ENCODE measurements around the gene NUDC. TPM values are rescaled to one million over a fixed set of nuclear protein-coding genes. Genes with fewer than 3 reads are reported as not detected.

Gene NUDC
- total and polyA plus RNA-seq, 2 of the 13 experiments (the other 11 are each of a cell fraction or from before 2014, with no cell fraction given), result 34.7 to 104 TPM

- TF ChIP-seq, protein P1, sequence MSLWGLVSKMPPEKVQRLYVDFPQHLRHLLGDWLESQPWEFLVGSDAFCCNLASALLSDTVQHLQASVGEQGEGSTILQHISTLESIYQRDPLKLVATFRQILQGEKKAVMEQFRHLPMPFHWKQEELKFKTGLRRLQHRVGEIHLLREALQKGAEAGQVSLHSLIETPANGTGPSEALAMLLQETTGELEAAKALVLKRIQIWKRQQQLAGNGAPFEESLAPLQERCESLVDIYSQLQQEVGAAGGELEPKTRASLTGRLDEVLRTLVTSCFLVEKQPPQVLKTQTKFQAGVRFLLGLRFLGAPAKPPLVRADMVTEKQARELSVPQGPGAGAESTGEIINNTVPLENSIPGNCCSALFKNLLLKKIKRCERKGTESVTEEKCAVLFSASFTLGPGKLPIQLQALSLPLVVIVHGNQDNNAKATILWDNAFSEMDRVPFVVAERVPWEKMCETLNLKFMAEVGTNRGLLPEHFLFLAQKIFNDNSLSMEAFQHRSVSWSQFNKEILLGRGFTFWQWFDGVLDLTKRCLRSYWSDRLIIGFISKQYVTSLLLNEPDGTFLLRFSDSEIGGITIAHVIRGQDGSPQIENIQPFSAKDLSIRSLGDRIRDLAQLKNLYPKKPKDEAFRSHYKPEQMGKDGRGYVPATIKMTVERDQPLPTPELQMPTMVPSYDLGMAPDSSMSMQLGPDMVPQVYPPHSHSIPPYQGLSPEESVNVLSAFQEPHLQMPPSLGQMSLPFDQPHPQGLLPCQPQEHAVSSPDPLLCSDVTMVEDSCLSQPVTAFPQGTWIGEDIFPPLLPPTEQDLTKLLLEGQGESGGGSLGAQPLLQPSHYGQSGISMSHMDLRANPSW (CRISPR knock-in tag; IDR thresholded peaks at IDR 0.05; ENCODE audit: borderline replicate concordance), result peak; percentile 99
- TF ChIP-seq STAG1 (CRISPR knock-in tag; IDR thresholded peaks at IDR 0.05) (peak; percentile 40), ZBTB8A (CRISPR knock-in tag; IDR thresholded peaks at IDR 0.05; ENCODE audit: borderline replicate concordance, low read depth) (no peak), HDAC2 (CRISPR knock-in tag; IDR thresholded peaks at IDR 0.05) (peak; percentile 94), ZNF431 (CRISPR knock-in tag; IDR thresholded peaks at IDR 0.05; ENCODE audit: borderline replicate concordance, low read depth) (peak; percentile 93), ZNF564 (CRISPR knock-in tag; IDR thresholded peaks at IDR 0.05) (peak; percentile 93; the same call in 1 of the 2 replicates), ELF4 (CRISPR knock-in tag; IDR thresholded peaks at IDR 0.05; ENCODE audit: borderline replicate concordance) (no peak), RFX5 (IDR thresholded peaks at IDR 0.05; ENCODE audit: low read depth, low read length) (no peak; the same call in 1 of the 2 replicates), RAD51 (IDR thresholded peaks at IDR 0.05; ENCODE audit: borderline replicate concordance) (peak; percentile 35; the same call in 1 of the 2 replicates), ATAD3A (CRISPR knock-in tag; IDR thresholded peaks at IDR 0.05) (no peak), HNF4A (CRISPR knock-in tag; IDR thresholded peaks at IDR 0.05) (peak; percentile 97), ZFP90 (CRISPR knock-in tag; IDR thresholded peaks at IDR 0.05; ENCODE audit: borderline replicate concordance) (peak; percentile 85), ZNF558 (CRISPR knock-in tag; IDR thresholded peaks at IDR 0.05; ENCODE audit: borderline replicate concordance) (peak; percentile 47; the same call in 1 of the 2 replicates), ZNF644 (CRISPR knock-in tag; IDR thresholded peaks at IDR 0.05; ENCODE audit: low read depth) (peak; percentile 70; the same call in 1 of the 2 replicates), CCAR2 (optimal IDR thresholded peaks at IDR 0.05; ENCODE audit: low read depth, low read length) (peak; percentile 85), ZNF264 (CRISPR knock-in tag; IDR thresholded peaks at IDR 0.05) (peak; percentile 60; the same call in 1 of the 2 replicates), CBFB (CRISPR knock-in tag; IDR thresholded peaks at IDR 0.05) (peak; percentile 67; the same call in 1 of the 2 replicates), ZNF737 (CRISPR knock-in tag; IDR thresholded peaks at IDR 0.05; ENCODE audit: borderline replicate concordance) (no peak; the same call in 1 of the 2 replicates), KMT2A (CRISPR knock-in tag; IDR thresholded peaks at IDR 0.05) (no peak; the same call in 1 of the 2 replicates), ZFP36L2 (CRISPR knock-in tag; IDR thresholded peaks at IDR 0.05) (0 out of 2 replicates have a peak, but pooled peaks have one; percentile 48)
- TF ChIP-seq, protein P2, sequence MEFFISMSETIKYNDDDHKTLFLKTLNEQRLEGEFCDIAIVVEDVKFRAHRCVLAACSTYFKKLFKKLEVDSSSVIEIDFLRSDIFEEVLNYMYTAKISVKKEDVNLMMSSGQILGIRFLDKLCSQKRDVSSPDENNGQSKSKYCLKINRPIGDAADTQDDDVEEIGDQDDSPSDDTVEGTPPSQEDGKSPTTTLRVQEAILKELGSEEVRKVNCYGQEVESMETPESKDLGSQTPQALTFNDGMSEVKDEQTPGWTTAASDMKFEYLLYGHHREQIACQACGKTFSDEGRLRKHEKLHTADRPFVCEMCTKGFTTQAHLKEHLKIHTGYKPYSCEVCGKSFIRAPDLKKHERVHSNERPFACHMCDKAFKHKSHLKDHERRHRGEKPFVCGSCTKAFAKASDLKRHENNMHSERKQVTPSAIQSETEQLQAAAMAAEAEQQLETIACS (CRISPR knock-in tag; IDR thresholded peaks at IDR 0.05), result peak; percentile 42; the same call in 1 of the 2 replicates
- TF ChIP-seq, protein P3, sequence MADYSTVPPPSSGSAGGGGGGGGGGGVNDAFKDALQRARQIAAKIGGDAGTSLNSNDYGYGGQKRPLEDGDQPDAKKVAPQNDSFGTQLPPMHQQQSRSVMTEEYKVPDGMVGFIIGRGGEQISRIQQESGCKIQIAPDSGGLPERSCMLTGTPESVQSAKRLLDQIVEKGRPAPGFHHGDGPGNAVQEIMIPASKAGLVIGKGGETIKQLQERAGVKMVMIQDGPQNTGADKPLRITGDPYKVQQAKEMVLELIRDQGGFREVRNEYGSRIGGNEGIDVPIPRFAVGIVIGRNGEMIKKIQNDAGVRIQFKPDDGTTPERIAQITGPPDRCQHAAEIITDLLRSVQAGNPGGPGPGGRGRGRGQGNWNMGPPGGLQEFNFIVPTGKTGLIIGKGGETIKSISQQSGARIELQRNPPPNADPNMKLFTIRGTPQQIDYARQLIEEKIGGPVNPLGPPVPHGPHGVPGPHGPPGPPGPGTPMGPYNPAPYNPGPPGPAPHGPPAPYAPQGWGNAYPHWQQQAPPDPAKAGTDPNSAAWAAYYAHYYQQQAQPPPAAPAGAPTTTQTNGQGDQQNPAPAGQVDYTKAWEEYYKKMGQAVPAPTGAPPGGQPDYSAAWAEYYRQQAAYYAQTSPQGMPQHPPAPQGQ (CRISPR knock-in tag; IDR thresholded peaks at IDR 0.05; ENCODE audit: borderline replicate concordance), result peak; percentile 92; the same call in 1 of the 2 replicates
These were observed 7.6 kb upstream of the NUDC start, which contains the start of gene NR0B2 (continued) for GRCh38 chr1:26913754-26914619.

All from HepG2 (cell line).